ENCODE measurements around the gene ARL16.

Gene ARL16

GRCh38 chr17:81687770-81688541 is 4.4 kb upstream of the ARL16 start:
- H3K4me3 ChIP-seq (ENCODE audit: low read depth, low read length): no peak overlapping the region
- H3K4me1 ChIP-seq: no peaks in the 10 kb centered on the region
- H3K27me3 ChIP-seq: no peaks in the 10 kb centered on the region
- TF ChIP-seq CTCF (IDR thresholded peaks at IDR 0.05; ENCODE audit: low read depth, low read length): no peak
- H3K9me3 ChIP-seq: no peaks in the 10 kb centered on the region
- peaks cover 67% of the 10 kb centered on the region for H3K36me3 ChIP-seq
- DNase-seq: no peak

GRCh38 chr17:81686614-81687013 is 3.0 kb upstream of the ARL16 start:
- H3K36me3 ChIP-seq: peaks cover 57% of the 10 kb centered on the region
- TF ChIP-seq CTCF (IDR thresholded peaks at IDR 0.05; ENCODE audit: low read depth, low read length): no peak

GRCh38 chr17:81685108-81685507 is 1.5 kb upstream of the ARL16 start:
- TF ChIP-seq CTCF (IDR thresholded peaks at IDR 0.05; ENCODE audit: low read depth, low read length): no peak
- Histone ChIP-seq H3K36me3 (peaks cover 42% of the 10 kb centered on the region), H3K4me3 (ENCODE audit: low read depth, low read length) (peak overlapping the region; percentile 92), H3K4me1 (no peaks in the 10 kb centered on the region), H3K9me3 (no peaks in the 10 kb centered on the region), H3K27me3 (no peaks in the 10 kb centered on the region)
- no peak for DNase-seq

More at GRCh38 chr17:81686614-81687013, 3.0 kb upstream of the ARL16 start:
- DNase-seq: no peak
- Histone ChIP-seq H3K4me3 (ENCODE audit: low read depth, low read length) (no peak overlapping the region), H3K4me1 (no peaks in the 10 kb centered on the region), H3K9me3 (no peaks in the 10 kb centered on the region), H3K27me3 (no peaks in the 10 kb centered on the region)

- Histone ChIP-seq H3K4me1 (no peaks in the 10 kb centered on the region), H3K27me3 (no peaks in the 10 kb centered on the region), H3K9me3 (no peaks in the 10 kb centered on the region), H3K4me3 (ENCODE audit: low read depth, low read length) (peak overlapping the region; percentile 92), H3K36me3 (peaks cover 38% of the 10 kb centered on the region)
- TF ChIP-seq CTCF (IDR thresholded peaks at IDR 0.05; ENCODE audit: low read depth, low read length): no peak
- DNase-seq: no peak
Observed at GRCh38 chr17:81684442-81684911, 880 bp upstream of the ARL16 start.

- Histone ChIP-seq H3K36me3 (peaks cover 25% of the 10 kb centered on the region), H3K9me3 (no peaks in the 10 kb centered on the region), H3K4me3 (ENCODE audit: low read depth, low read length) (peak overlapping the region; percentile 92), H3K27me3 (no peaks in the 10 kb centered on the region), H3K4me1 (no peaks in the 10 kb centered on the region)
- TF ChIP-seq CTCF (IDR thresholded peaks at IDR 0.05; ENCODE audit: low read depth, low read length): no peak
- no peak for DNase-seq
Observed at GRCh38 chr17:81683208-81683583, 401 bp downstream of the ARL16 start.

- Histone ChIP-seq H3K36me3 (peaks cover 20% of the 10 kb centered on the region), H3K9me3 (no peaks in the 10 kb centered on the region), H3K4me1 (no peaks in the 10 kb centered on the region), H3K4me3 (ENCODE audit: low read depth, low read length) (peak overlapping the region; percentile 92), H3K27me3 (no peaks in the 10 kb centered on the region)
- TF ChIP-seq CTCF (IDR thresholded peaks at IDR 0.05; ENCODE audit: low read depth, low read length): no peak
- DNase-seq: no peak
Observed at GRCh38 chr17:81682565-81683207, 911 bp downstream of the ARL16 start.
